HG03457 (cell line): ENCODE measurements around the gene HOOK2.

Source experiments
- ATAC-seq: cut with Tn5 transposase; IDR thresholded peaks from one replicate; pipeline ENCODE4 v1.9.1; 2021; ENCODE audit warnings: moderate number of reproducible peaks; ENCODE audit not compliant: unreplicated experiment

Gene HOOK2

DNA sequence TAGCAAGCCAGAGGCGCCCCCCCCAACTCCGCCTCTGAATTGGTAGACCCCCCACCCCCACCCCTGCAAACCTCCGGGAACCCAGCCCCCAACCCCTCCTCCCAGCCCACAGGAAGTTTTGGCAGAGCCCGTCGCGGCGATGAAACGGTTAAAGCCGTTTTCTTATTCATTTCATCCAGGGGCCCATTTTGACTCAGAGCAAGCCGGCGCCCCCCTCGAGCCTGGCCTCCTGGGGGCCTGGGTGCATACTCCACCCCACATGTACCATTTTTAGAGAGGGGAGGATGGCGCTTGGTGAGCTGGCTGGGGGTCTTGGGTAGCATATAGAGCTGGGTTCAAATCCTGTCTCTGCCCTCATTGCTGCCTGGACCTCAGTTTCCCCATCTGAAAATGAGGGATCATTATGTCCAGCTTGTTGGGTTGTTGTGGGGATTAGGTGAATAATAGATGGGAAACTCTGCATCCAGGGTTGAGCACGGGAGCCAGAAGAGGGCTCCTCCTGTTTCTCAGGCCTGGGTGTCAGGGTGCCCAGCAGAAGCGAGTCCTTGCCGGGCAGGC is 8.0 kb upstream of the HOOK2 start:
- ATAC-seq: no peak

DNA sequence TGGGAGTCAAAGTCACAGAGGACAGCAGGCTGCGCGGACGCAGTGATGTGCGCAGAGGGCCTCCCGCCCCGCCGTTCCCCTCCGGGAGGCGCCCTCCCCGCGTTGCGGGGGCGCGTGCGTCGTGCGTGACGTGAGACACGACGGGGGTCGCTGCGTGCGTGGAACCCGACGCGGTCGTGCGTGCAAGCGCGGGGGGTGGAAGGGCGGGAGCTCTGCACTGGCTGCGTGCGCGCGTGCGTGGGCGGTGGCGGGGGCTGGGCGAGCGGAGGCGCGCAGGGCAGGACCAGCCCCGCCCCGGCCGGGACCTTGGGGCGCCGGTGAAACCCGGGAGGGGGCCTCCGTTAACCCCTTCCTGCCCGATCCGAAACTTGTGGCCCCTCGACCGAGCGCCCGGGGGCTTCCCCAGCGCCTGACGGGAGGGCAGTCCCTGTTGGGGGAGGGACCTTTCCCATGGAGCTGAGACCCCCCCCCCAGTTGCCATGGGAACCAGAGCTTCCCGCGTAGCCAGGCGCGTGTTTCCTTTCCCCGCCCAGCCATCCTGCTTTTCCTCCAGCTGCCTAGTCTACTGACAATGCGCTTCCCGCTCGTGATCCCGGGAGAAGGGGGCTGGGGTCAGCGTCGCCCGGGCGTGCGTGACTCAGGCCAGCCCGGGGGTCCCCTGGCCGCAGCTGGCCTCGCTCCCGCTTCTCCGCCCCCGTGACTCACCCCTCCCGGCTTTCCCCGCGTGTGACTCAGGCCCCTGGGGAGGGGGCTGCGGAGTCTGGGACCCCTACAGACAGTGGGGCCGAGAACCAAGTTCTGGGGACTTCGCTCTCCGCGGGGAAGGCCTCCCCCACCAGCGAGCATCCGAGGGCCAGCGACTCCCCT is 7.3 kb upstream of the HOOK2 start:
- ATAC-seq: no peak

DNA sequence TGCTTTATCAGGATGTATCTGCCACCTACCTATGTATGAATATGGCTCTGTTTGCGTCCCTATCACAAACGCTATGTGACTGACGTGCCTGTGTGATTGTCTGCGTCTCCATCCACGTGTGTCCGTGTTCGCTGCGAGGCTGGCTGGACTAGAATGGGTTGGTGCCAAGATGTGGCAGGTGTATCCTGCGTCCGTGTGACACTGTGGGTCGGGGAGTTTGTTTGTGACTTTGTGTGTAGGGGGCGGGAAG is 6.7 kb upstream of the HOOK2 start:
- ATAC-seq: no peak

DNA sequence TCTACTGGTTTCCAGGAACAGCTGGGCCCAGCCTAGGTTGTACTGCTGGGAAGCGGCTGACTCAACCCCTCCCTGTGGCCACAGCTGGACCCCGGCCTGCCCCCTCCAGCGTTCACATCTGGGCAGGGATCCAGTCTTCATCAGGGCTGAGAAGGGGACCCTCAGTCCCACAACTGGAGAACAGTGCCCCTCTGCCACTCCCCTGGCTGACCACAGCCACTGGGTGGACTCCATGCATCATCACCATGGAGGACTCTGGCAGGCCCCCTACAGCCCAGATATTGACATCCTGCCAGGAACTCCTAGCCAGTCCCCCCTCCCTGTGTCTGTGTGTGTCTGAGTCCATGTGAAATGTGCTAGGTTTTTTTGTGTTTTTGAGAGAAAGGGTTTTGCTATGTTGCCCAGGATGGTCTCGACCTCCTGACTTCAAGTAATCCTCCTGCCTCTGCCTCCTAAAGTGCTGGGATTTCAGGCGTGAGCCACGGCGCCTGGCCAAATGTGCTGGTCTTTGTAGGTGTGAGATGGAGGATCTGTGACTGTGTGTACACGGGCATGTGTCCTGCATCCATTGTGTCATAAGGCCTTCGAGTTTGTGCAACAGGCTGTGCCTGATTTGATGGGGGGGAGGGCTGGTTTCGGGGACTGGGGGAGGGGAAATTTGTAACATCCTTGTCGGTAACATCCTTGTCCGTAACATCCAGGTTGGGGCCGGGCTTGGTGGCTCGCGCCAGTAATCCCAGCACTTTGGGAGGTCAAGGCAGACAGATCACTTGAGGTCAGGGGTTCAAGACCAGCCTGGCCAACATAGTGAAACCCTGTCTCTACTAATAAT is 4.0 kb upstream of the HOOK2 start:
- no peak for ATAC-seq

DNA sequence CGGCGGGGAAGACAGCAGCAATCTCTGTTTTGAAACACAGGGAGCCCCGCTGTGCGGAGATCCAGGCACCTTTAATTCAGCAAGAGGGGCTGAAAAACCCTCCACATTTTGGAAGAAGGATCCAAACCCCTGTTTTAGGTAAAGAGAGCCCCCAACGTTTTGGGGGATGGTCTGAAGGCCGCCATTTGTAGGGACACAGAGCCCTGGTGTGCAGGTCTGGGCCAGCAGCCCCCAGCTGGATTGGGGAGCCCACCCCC is 3.5 kb upstream of the HOOK2 start:
- ATAC-seq: no peak

DNA sequence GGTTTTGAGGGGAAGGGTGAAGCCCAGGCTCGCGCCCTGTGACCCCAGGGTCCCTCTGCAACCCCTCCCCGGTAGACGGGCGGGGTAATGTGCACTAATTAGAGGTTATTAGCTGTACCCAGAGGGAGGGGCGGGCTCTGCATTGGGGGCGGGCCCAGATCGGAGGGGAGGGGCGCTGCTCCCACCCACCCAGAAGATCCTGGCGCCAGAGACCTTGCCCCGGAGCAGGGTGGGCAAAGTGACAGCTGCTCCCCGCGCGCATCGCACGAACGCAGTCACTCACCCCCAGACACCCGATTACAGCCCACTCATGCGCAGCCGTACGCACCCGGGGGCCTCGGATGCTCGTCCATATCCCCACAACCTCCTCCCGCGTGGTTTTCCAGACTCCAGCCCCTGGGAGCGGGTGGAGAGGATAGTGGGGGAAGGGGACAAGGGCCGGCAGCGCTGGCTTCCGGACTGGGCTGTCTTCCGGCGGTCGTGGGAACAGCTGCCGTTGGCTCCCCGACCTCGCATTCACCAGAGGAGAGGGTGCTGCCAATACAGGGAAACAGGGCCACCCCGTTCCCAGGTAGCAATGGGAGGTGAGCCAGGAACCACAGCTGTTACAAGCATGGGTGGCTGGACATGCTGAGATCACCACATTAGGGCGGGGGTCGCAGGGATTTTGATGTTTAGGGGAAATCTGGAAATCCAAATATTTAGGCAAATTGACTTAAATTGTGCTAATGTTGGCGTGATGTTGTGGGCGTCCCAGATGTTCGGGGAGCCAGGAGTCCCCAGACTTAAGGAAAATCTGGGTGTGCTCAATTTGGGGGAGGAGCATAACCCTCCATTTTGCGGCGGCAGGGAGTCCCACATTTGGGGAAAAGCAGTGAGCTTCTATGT is 2.9 kb upstream of the HOOK2 start:
- ATAC-seq: no peak

DNA sequence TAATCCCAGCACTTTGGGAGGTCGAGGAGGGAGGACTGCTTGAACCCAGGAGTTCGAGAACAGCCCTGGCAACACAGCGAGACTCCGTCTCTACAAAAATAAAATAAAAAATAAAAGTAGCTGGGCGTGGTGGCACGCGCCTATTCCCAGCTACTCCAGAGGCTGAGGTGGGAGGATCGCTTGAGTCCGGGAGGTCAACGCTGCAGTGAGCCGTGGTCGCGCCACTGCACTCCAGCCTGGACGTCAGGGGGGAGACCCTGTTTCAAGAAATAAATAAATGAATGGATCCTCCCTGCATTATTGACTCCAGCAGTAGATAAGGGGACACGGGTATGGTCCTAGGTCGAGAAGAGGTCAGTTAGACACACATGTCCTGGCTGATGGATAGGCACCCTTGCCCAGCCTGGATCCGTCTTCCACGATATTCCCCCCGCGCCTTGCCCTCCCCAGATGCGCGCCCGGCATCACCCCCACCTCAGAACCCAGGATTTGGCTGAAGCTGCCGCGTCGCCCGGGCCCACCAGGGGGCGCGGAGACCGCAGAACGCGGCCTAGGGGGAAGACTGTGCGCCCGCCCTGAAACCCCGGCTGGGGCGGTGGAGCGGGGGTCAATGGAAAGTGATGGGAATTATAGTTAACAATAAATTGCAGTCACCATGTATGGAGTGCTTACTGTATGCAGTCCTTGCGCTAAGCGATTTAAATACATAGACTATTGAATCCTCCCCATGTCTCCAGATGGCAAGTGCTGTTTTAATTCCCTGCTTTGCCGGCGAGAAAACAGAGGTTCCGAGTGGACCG is 2.1 kb upstream of the HOOK2 start:
- ATAC-seq: no peak

DNA sequence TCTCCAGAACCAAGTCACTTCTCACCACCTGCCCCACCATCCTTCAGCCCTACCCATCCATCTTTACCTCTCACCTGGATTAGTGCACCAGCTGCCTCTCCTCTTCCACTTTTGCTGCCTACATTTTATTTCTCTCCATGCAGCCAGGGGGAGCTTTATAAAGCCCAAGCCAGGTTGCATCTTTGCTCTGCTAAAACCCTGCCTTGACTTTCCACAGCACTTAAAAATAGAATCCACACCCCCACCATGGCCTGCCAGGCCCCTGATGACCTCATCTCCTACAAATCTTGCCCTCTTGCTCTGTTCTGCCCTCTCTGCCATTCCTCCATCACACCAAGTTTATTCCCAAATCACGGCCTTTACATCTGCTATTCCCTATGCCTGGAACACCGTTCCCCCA is 1.8 kb downstream of the HOOK2 start:
- no peak for ATAC-seq

DNA sequence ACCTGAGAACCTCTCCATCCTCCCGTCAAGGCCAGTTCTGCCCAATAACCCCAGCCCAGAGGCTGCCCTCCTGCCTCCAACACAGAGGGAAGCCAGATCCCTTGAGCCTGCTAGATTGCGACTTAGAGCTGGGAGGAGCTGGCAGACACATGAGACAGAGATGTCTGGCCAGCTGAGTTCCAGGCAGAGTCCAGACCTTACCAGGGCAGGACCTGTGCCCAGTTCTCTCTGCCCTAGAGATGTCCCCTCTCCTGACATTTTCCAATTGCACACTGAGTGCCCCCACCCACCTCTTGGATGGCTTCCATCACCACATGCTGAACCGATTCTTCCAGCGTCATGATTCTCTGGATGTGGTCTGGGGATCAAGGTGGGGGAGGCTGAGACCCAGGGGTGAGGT is 3.0 kb downstream of the HOOK2 start:
- no peak for ATAC-seq

DNA sequence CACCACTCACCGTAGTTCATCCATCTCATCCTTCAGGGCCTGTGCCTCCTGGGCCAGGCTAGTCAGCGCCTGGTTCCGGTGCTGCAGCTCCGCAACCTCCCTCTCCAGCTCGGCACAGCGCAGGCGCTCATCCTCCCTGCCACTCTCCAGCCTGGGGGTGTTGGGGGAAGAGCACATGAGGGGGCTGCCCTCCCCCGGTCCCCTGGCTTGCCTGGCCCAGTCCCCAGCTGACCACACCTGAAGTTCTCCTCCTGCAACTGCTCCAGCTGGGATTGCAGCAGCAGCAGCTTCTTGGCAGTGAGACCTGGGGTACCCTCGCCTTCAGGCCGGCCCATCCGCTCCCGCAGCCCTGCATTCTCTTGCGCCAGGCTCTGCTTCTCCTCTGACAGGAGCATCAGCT is 4.4 kb downstream of the HOOK2 start:
- no peak for ATAC-seq

DNA sequence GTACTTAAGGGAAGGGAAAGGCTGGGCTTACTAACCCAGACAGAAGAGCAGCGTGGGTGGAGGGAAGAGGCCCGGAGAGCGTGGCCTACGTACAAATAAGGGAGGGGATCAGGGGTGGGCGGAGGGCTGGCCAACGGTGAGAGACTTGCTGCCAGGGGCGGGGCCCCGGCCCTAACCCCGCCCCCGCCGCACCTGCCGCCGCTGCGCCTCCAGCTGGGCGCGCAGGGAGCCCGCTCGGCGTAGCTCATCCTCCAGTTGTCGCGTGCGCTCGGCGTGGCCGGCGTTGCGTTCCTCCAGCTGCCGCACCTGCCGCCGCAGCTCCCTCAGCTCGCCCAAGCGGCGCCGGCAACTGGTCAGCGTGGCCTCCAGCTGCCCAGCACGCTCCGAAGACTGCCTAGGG is 5.7 kb downstream of the HOOK2 start:
- ATAC-seq: no peak

DNA sequence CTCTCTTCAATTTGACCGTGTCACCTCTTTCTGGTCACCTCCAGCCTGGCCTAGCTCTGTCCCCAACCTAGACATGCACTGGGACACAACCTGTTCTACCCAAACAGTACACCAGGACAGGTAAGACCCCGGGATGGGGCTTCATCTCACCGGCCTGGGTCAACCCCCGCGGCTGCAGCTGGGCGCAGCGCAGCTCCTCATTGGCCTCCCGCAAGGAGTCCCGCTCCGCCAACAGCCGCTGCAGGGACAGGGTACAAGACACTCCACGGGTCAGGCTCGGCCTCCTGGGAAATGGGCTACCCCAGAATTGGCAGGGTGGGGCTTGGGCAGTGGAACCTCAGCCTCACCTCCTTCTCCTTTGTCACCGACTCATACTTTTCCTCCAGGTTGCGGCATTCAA is 7.7 kb downstream of the HOOK2 start:
- no peak for ATAC-seq

DNA sequence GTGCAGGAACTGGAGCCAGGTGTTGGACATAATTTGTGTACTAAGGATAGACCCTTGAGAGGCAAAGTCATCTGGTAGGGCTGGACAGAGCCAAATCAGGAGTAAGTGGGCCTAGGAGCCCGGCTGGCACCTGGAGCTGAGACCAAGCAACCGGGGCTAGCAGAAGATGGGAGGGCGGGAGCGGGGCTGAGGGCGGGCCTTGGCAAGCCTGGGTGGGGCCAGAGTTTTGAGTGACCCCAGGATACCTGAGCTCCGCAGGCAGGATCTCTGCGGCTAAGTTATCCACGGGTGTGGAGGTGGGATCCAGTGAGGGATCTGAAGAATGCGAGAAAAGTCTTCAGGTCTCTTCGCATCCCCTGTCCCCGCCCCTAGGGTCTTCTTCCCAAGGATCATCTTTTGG is 8.2 kb downstream of the HOOK2 start:
- no peak for ATAC-seq

DNA sequence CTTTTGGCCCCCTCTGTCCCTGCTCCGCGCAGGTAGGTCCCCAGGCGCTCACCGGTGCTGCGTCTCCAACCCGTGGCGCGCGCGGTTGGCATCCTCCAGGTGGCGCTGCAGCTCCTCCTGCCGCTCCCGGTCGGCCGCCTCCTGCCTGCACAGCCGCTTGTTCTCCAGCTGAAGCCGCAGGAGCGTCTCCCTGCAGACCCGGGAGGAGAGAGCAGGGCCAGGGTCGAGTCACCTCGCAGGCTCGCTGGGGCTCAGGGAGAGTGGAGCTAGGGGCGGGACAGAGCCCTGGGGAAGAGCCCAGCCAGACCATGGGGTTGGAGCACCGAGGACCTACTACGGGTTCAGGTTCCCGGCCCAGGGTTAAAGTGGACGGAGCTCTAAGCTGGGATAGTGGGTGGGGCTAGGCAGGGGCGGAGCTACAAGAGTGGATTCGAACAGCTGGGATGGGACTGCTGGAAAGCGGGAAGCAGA is 9.3 kb downstream of the HOOK2 start:
- no peak for ATAC-seq

DNA sequence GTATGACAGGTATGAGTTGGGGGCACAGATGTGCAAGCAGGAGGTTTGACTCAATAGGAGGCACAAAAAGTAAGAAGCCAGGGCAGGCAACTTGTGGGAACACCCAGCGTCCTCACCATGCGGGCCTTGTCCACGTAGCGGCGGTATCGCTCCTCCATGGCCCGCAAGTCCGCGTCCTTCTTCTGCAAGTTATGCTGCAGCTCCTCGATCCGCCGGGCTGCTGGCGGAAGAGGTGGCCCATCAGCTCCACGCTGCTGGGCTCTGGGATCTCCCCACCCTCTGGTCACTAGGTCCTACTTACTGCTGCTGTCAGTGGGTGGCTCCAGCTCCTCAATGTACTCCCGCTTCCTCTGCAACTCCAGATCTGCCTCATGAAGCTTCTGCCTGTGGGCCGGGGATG is 10.7 kb downstream of the HOOK2 start:
- no peak for ATAC-seq

DNA sequence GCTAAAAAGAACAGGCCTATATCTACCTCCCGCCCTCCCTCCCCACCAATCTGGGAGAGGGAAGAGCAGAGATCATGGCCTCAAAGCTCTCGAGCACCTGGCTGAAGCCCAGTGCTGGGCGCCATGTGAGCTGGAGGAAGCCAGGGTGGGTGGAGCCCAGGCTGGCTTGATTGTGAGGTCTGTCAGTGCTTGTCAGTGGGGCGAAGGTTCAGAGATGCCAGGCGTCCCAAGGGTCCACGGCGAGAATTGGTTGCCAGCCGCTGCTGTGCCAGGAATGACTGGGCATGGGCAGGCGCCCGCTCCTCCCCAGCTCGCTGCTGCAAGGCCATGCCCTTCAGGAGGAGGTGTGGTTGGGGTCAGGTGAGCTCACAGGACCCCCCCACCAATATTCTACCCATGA is 12.3 kb downstream of the HOOK2 start:
- no peak for ATAC-seq

DNA sequence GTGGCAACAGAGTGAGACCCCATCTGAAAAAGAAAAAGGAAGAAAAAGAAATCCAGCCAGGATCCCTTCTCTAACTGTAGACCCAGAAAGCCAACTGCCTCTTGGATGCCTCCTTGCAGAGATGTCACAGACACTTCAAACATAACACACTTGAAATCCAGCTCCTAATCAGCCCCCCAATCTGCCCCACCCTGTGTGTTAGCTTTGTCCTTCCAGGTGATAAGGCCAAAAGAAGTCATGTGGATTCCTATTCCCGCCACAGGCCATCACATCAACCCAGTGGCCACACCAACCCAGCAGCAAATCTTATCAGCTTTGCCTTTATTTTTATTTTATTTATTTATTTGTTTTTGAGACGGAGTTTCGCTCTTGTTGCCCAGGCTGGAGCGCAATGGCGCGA is 15.7 kb downstream of the HOOK2 start:
- no peak for ATAC-seq

DNA sequence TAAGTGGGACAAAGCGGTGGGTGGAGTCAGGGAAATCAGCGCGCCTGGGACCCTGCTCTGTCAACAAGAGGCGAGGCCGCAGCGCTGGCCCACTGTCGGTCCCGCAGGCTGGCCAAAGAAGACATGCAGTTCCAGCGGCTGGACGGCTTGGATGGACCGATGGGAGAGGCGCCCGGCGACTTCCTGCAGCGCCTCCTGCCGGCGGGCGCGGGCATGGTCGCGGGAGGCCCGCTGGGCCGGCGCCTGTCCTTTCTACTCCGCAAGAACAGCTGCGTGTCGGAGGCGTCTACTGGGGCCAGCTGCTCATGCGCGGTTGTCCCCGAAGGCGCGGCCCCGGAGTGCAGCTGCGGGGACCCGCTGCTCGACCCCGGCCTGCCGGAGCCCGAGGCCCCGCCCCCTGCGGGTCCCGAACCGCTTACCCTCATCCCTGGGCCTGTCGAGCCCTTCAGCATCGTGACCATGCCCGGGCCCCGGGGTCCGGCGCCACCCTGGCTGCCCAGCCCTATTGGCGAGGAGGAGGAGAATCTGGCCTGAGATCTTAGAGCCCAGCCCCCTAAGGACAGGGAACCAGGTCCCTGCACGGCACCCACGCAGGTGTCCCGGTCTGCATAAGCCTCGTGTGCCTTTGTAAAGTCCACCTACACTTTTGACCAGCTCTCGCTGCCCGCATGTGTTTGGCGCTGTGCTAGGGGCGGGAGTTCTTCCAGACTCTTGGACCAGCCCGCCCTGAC is 17.6 kb downstream of the HOOK2 start:
- ATAC-seq: no peak

DNA sequence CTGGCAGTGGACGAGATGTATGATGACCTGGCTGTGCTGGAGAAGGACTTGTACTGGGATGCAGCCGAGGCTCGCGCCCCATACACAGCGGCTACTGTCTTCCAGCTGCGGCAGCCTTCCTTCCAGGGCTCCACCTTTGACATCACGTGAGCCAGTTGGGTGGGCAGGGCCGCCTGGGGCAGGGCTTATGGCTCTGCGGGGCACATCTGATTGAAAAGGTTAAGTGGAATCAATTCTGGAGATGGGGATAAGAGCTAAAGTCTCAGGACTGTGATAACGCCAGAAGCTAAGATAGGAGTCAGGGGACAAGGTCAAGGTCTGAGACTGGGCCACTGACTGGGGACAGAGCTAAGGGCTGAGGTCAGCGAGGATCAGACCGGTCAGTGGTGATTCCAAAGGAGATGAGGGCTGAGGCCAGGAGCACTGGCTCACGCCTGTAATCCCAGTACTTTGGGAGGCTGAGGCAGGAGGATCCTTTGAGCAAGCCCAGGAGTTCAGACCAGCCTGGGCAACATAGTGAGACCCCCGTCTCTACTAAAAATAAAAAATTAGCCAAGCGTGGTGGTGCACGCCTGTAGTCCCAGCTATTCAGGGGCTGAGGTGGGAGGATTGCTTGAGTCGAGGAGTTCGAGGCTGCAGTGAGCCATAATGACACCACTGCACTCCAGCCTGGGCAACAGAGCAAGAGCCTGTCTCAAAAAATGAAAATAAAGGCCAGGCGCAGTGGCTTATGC is 19.0 kb downstream of the HOOK2 start:
- no peak for ATAC-seq
